ENCODE results near the gene GLCE. TPM values are rescaled to one million over a fixed set of nuclear protein-coding genes. Genes with fewer than 3 reads are reported as not detected.

Gene GLCE
- polyA plus RNA-seq, 1 experiment = 48.1 TPM

DNA sequence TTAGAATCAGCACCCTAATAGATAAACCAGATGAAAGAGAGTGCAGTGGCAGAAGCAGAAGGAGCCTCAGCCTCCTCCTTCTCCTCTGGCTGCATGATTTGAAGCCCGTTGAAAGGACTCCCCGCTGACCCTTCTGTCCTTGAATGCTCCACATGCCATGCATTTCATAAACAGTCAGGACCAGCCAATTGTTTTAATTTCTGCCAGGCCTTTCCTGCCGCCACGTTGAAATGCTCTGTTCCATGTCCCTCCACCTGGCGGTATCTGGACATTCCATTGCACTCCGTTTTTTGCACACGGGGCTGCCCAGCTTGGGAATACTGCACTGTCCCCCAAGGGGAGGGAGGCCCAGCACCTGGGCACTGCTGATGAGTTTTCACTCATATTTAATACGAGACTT is 35.2 kb upstream of the GLCE start:
- H3K27ac ChIP-seq (ENCODE audit: low read depth, low read length) = no peak overlapping the region
- DNase-seq (ENCODE audit: low read depth, low spot score) = no peak
- no peak overlapping the region for H3K4me3 ChIP-seq (ENCODE audit: low read depth, low read length)
- peaks cover 18% of the 10 kb centered on the region for H3K27me3 ChIP-seq (ENCODE audit: control insufficient read depth, insufficient read depth, low read length)
- no peaks in the 10 kb centered on the region for H3K9me3 ChIP-seq (ENCODE audit: control insufficient read depth, insufficient read depth, low read length)
- TF ChIP-seq, protein P1, sequence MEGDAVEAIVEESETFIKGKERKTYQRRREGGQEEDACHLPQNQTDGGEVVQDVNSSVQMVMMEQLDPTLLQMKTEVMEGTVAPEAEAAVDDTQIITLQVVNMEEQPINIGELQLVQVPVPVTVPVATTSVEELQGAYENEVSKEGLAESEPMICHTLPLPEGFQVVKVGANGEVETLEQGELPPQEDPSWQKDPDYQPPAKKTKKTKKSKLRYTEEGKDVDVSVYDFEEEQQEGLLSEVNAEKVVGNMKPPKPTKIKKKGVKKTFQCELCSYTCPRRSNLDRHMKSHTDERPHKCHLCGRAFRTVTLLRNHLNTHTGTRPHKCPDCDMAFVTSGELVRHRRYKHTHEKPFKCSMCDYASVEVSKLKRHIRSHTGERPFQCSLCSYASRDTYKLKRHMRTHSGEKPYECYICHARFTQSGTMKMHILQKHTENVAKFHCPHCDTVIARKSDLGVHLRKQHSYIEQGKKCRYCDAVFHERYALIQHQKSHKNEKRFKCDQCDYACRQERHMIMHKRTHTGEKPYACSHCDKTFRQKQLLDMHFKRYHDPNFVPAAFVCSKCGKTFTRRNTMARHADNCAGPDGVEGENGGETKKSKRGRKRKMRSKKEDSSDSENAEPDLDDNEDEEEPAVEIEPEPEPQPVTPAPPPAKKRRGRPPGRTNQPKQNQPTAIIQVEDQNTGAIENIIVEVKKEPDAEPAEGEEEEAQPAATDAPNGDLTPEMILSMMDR (IDR thresholded peaks at IDR 0.05; ENCODE audit: low read depth, low read length) = no peak
- CTCF ChIA-PET = no interaction called here
- POLR2A ChIA-PET = interaction anchor here (1.3 to 1.4 kb wide), 2 partner anchors 21 to 50 kb away, joined by 5 read pairs; no protein-coding TSS in a partner anchor

DNA sequence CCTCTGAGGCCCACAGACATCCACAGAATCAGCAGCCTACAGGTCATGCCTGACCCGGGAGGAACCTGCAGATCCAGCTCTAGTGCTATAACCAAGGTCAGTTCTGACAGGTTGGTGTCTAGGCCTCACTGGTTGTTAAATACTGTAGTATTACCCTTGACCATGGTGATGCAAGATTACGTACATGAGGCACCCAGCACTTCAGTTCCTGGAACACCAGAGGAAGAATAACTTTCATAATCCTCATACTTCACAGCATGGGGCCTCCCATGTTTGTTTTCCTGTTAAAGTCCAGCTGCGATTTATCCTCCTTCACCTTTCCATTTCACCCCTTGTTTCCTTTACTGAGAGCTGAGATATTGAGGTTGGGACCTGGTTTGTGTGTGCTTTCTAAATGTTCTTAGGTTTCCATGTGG is 34.4 kb upstream of the GLCE start:
- TF ChIP-seq, protein P1 (IDR thresholded peaks at IDR 0.05; ENCODE audit: low read depth, low read length) = no peak

DNA sequence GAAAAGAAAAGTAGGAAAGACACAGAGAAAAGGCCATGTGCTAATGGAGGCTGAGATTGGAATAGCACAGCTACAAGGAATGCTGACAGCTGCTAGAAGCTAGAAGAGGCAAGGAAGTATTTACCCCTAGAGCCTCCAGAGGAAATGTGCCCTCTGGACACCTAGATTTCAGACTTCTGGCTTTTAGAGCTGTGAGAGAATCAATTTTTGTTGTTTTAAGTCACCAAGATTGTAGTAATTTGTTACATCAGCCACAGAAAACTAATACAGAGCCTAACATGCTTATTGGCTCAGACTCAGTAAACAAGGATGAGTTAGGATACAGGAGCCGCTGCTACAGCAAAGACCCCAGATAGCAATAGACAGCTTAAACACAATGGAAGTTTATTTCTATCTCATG is 33.1 kb upstream of the GLCE start:
- CTCF ChIA-PET = interaction anchor here (0.6 kb wide), 1 partner anchor 47 kb away, joined by 3 read pairs; no protein-coding TSS in a partner anchor
- no peak for DNase-seq (ENCODE audit: low read depth, low spot score)
- no peaks in the 10 kb centered on the region for H3K9me3 ChIP-seq (ENCODE audit: control insufficient read depth, insufficient read depth, low read length)
- H3K27ac ChIP-seq (ENCODE audit: low read depth, low read length) = no peak overlapping the region
- H3K4me3 ChIP-seq (ENCODE audit: low read depth, low read length) = no peak overlapping the region
- TF ChIP-seq, protein P1 (IDR thresholded peaks at IDR 0.05; ENCODE audit: low read depth, low read length) = no peak
- H3K27me3 ChIP-seq (ENCODE audit: control insufficient read depth, insufficient read depth, low read length) = peaks cover 19% of the 10 kb centered on the region
- POLR2A ChIA-PET = no interaction called here

More for the DNA sequence above, 34.4 kb upstream of the GLCE start:
- H3K9me3 ChIP-seq (ENCODE audit: control insufficient read depth, insufficient read depth, low read length) = no peaks in the 10 kb centered on the region
- no peak overlapping the region for H3K4me3 ChIP-seq (ENCODE audit: low read depth, low read length)
- peaks cover 14% of the 10 kb centered on the region for H3K27me3 ChIP-seq (ENCODE audit: control insufficient read depth, insufficient read depth, low read length)
- CTCF ChIA-PET = no interaction called here
- peak; percentile 78 for DNase-seq (ENCODE audit: low read depth, low spot score)
- POLR2A ChIA-PET = interaction anchor here (0.7 to 1.4 kb wide), 3 partner anchors 20 to 51 kb away, joined by 5 read pairs; partner anchors contain the start of gene GLCE
- peak overlapping the region; percentile 47 for H3K27ac ChIP-seq (ENCODE audit: low read depth, low read length)

DNA sequence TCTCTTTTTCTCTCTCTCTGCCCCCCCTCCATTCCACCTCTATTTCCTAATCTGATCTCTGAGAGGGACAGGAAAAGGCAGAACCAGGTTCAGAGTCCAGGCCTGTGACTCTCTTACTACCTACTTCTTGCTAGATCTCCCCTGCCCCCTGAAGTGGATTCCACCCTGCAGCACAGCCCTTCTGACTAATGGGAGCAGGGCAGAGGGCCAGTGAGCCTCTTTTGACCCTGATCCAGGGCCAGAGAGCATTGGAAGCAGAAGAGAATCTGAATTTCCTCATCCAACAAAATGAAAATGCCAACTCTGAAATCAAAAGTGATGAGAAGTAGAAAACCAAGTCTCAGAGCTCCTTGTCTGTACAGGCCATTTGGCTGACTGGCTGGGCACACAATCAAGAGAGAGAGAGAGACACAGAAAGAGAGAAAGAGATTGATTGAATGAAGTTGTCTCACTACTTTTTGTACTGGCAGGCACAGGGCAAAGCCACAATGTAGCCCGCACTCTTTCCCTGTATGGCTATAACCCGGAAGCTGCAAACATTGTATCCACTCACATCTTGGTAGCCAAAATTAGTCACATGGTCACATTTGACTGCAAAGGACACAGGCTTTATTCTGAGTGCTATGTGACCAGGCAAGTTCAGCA is 31.6 kb upstream of the GLCE start:
- ChIA-PET POLR2A (no interaction called here), CTCF (no interaction called here)
- TF ChIP-seq, protein P1 (IDR thresholded peaks at IDR 0.05; ENCODE audit: low read depth, low read length) = no peak
- no peaks in the 10 kb centered on the region for H3K9me3 ChIP-seq (ENCODE audit: control insufficient read depth, insufficient read depth, low read length)
- no peak for DNase-seq (ENCODE audit: low read depth, low spot score)
- H3K4me3 ChIP-seq (ENCODE audit: low read depth, low read length) = no peak overlapping the region
- peaks cover 20% of the 10 kb centered on the region for H3K27me3 ChIP-seq (ENCODE audit: control insufficient read depth, insufficient read depth, low read length)
- H3K27ac ChIP-seq (ENCODE audit: low read depth, low read length) = no peak overlapping the region

DNA sequence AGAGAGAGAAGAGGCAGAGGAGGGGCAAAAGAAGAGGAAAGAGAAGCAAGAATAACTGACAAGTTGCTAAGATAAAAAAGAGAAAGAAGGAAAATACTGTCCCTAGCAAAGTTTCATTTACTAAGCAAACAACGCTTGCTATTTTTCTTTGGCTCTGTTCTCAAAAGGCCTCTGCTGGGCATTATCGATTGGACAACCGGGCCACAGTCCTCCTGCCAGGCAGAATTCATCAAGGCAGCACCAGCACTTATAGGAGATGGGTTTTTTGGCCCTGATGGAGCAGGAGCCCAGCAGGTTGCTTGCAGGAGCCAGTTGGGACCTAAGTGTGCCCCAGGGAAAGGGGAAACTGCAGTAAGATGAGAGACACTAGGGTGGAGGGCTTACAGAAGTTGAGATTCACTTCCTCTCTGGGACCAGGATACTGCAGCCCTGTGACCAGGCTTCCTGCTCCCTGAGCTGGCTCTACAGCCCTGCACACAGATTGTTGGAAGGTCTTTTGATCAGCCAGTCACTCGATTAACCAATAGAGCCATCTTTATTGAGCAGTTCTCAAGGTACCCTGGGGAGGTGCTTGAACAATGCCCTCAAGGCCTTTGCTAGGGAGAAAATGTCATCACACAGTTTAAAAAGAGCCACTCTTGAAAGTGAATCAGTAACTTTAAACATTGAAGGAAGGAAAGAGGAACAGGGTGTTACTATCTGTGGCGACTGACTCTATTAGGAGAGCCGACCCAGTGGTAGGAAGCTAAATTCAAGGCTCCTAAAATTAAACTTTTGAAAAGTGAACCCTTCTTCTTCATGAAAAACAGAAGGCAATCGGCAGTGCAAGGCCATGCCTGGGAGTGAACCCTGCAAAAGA is 28.8 kb upstream of the GLCE start:
- ChIA-PET POLR2A (no interaction called here), CTCF (no interaction called here)
- Histone ChIP-seq H3K27me3 (ENCODE audit: control insufficient read depth, insufficient read depth, low read length) (peaks cover 30% of the 10 kb centered on the region), H3K4me3 (ENCODE audit: low read depth, low read length) (no peak overlapping the region), H3K27ac (ENCODE audit: low read depth, low read length) (no peak overlapping the region), H3K9me3 (ENCODE audit: control insufficient read depth, insufficient read depth, low read length) (no peaks in the 10 kb centered on the region)
- TF ChIP-seq, protein P1 (IDR thresholded peaks at IDR 0.05; ENCODE audit: low read depth, low read length) = no peak
- no peak for DNase-seq (ENCODE audit: low read depth, low spot score)

Data from AG04450 (cell line).